ENCODE results near the gene YIF1B.

YIF1B gene

DNA sequence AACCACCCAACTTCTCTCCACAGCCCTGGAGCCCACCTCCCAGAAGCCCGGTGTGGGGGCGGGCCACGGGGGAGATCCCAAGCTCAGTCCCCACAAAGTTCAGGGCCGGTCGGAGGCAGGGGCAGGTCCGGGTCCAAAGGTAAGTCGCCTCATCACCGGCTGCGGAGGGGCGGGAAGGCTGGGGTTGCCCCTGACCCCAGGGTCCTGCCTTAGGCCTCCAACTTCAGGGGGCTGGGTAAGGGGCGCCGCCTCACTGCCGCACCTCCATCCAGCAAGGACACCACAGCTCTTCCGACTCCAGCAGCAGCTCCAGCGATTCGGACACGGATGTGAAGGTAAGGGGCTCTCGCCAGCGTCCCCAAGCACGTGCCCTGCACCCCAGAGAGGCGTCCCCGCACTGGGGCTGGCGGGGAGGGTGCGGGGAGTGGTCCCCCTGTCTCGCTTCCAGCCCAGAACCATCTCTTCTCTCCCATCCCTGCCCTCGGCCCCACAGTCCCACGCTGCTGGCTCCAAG is 11.3 kb downstream of the YIF1B start:
- no peak for DNase-seq

DNA sequence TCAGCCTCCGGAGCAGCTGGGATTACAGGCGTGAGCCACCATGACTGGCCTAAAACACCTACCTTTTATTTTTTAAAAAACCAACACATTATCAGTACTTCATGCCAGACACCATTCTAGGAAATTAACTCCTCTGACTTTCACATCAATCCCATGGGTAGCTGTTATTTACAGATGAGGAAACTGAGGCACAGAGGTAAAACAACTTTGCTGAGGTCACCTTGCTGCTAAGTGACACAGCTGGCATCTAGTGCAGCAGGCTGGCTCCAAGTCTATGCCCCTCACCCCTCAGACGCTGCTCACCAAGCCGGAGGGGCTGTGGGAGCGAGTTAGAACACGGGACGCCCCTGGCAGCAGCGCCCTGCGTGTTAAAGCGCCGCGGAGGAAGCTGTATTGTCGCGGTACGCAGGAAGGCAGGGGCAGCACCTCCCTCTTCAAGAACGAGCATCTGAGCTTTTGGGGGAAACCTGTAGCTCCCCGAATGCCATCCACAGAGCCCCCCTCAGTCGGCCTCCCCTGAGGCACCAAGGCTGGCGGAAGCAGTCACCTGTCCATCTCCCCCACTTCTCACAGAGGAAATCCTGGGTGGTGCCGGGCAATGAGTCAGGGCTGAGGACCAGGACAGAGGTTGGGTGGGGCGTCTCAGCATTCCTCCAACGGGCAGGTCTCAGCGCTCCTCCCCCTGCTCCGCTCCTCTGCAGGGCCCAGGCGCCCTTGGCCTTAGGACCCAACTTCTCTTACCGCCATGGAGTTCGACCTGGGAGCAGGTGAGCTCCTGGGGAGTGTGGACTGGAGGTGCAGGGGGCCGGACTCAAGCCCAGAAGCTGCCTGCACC is 12.0 kb downstream of the YIF1B start, which contains the start of gene C19orf33:
Gene C19orf33 (plus strand): TSS at position 735 of the 835 bp plus-strand sequence. CDS start 11 bp downstream, at position 746.
- DNase-seq: no peak

DNA sequence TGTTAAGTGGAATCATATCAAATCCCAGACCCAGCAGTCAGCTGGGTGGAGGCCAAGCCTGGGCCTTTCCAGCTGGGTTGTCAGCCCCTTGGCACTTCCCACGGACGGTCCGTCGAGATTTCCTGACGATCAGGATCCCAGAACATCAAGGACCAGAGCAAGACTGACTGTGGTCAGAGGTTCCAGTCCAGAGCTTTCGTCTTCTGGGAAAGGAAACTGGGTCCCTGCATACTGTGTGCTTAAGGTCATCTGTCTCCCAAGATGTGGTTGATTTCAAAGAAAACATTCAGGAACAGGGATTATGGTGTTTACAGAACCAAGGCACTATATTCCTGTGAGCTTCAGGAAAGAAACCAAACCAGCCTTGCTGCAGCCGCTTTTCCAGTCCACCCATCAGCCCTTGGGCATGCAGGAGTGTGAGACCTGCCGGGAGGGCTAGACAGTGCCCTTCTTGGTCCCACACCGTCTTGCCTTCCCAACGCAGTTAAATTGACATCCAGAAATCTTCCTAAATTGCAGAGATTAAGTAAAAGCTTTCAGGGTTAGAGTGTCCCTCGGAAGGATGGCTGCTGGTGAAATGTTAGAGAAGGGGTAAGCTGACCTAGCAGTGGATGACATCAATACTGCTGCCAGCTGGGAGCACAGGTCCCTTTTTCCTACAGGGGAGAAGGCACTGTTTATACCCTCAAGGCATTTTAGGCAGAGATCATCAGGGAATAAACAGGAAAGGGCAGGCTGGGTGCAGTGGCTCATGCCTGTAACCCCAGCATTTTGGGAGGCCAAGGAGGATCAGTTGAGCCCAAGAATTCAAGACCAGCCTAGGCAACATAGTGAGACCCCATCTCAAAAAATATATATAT is 16.7 kb downstream of the YIF1B start:
- DNase-seq: no peak

DNA sequence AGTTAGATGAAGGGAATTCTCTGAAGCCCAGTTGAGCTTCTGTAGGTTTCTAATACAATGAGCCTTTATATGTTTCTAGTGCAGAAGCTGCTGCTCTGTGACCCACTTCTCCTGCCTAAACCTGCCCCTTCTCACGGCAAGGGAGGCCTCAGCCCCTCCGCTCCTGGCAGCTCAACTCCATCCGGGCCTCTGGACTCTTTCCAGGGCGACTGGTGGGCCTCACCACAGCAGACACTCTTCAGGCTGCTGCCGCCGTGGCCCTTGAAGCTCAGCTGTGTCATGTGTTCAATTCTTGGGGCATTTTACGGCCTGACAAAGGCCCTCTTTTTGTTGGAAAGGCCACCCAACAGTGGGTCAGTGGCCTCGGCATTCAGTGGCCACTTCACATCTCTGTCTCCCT is 21.7 kb downstream of the YIF1B start:
- DNase-seq: no peak

DNA sequence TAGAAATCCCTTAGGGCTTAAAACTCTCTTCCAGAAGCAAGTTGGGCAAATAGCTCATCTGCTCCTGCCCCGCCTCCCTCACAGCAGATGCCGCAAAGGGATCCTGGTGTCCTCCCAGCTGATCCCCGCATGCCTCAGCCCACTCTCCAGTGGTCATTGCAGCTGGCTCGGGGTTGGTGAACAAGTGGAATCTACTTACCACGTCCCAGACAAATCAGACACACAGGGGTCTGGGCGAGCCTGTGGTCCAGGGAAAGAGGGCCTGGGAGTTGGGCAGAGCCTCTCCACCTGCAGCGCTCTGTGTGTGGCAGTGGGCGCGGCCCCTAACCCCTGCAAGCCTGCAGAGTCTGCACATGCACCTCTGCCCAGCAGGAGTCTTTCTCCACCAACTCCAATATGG is 22.5 kb downstream of the YIF1B start:
- no peak for DNase-seq

DNA sequence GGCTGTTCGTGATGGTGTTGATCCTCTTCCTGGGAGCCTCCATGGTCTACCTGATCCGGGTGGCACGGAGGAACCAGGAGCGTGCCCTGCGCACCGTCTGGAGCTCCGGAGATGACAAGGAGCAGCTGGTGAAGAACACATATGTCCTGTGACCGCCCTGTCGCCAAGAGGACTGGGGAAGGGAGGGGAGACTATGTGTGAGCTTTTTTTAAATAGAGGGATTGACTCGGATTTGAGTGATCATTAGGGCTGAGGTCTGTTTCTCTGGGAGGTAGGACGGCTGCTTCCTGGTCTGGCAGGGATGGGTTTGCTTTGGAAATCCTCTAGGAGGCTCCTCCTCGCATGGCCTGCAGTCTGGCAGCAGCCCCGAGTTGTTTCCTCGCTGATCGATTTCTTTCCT is 23.9 kb downstream of the YIF1B start:
- no peak for DNase-seq

DNA sequence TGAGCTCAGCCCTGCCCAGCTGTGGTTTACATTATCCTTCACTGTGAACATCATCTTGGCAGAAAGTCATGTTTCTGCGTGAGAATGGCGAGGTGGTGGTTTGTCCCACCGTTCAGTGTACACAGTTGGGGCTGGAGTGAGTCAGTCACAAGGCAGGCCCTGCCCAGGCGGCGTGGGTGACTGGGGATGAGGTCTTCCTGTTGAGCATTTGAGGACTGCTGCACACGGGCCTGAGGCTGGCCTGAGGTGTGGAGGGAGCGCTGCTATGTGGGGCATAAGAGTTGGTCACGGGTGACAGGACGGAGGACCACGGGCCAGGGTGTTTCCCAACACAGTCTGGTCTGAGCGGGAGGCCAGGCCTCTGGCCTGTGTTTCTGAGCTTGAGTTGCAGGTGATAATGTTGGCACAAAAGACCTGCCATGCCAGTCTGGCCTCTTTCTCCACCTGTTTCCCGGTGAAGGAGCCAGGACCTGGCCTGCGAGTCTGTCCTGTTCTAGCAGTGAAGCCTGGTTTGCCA is 25.1 kb downstream of the YIF1B start:
- DNase-seq: no peak

DNA sequence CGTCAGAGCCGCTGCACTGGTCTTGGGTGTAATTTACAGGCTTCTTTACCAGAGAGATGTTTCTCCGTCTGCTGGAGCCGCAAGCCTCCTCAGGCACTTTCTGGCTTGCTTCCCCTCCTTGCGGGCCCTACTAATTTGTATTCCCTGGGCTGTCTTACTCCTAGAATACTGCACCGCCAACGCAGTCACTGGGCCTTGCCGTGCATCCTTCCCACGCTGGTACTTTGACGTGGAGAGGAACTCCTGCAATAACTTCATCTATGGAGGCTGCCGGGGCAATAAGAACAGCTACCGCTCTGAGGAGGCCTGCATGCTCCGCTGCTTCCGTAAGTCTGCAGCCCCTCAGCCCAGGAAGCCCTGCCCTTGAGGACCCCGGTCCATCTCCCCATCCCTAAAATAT is 25.8 kb downstream of the YIF1B start:
- DNase-seq: no peak

DNA sequence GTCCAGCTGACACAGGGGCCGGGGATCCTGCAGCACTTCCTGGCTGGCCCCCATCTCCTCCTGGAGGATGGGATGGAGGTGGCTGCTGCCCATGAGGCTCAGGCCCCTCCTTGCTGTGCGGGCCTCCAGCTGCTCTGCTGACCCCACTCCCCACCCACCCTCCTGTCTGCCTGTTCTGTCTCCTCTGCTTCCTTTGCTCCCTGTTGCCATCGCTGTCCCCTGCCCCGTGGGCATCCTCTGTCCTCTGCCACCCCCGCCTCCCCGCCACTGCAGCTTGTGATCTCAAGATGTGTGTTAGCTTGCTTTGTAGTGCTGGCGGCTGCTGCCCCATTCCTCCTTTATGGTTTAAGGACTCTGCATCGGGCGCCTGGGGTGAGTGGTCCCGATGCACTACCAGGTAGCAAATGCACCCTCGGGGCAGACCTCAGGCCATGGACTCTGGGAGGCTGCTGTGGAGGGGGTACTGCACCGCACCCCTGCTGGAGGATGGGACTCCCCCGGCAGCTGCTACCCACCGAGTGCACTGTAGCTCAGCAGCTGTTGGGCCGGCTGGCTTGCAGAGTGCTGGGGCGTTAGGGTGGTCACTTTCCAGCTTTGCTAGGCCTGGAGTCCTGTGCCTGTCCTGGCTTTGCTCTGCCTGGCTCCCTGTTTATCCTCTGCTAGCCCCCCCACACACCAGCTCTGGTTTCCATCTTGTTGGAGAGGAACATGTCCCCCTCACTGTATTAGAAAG is 27.5 kb downstream of the YIF1B start:
- no peak for DNase-seq

DNA sequence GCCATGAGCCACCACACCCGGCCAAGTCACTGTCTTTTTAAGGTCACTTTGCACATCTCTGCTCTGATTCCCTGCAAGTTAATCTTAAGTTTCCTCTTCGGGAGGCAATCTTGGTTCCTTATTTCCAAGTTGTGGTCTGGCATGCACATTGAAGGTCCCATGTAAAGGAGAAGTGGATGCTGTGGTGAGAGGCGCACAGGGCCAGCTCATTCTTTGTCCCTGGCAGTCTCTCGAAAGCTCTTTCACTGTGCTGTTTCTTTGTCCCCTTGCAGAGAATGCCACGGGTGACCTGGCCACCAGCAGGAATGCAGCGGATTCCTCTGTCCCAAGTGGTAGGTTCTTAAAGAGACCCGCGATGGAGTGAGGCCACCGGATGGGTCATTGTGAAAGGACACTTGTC is 28.1 kb downstream of the YIF1B start:
- DNase-seq: no peak

DNA sequence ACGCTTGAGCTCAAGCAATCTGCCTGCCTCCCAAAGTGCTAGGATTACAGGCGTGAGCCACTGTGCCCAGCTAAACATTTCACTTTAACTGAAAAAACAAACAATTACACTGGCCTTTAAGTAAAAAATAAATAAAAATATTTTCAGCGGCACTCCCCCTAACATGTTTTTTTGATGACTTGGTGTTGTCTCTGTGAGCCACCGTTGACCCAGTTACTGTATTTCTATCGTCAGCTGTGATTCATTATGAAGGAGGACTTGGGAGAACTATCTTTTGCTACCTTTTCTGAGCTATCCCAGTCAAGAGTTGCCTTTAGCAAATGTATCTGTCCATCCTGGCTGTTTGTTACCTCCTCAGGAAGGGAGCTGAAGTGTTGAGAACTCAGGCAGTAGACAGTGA is 30.2 kb downstream of the YIF1B start:
- no peak for DNase-seq

DNA sequence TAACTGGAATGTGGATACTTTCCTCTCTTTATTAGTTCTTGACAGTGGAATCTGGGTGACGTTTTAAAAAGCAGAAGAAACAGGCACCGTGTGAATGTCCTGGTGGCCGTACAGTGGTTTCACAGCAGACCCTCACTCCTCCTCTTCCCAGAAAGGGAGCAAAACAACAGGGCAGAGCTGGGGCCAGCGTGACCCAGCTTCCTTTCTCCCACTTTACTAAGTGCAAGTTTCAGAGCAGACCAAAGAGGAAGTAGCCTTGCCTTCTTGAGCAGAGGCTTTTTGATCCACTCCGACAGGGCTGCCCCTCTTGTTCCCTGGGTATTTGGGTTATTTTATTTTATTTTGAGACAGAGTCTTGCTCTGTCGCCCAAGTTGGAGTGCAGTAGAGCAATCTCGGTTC is 31.3 kb downstream of the YIF1B start:
- DNase-seq: no peak

DNA sequence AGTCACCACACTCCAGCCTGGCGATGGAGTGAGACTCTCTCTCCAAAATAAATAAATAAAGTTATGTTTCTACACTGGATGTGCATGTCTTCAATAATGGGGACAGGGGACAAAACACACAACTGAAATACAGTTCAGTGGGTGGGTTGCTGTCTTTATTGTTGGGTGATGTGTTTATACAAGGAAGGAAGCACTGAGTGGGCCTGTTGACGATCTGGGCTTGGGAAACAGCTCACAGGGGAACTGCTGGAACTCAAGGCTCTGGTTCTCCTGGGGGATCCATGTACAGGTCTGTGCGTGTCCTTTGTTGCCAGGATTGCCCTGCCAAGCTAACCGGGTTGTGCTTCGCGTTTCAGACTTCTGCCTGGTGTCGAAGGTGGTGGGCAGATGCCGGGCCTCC is 32.5 kb downstream of the YIF1B start:
- no peak for DNase-seq

DNA sequence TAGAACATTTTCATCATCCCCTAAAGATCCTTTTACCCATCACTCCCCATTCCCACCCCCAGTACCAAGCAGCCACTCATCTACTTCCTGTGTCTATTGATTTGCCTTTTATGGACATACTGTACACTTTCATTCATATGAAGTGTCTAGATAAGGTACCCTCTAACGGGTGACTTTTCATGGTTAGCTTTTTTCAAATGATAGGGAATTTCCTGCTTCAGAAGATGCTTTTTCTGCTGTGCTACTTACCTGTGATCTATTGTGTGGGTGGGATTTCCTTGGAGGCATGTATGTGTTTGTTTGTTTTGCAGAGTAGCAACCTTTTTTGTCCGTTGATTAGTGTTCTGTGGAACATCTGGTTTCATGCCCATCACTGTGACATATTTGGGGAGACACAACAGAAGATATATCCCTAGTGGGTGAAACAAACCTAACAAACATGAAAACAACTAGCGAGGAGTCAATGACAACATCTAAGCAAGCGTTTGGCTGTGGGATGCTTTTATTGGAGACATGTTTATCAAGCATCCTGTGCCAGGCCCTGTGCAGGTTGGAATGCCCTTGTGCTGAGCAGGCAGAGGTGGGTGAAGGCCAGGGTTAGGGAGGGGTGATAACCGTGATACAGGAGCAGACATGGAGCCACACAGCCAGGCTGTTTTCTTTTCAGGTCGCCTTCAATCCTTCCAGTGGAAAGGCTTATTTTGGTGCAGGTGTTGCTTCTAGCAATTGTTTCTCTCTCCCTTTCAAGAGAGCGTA is 33.8 kb downstream of the YIF1B start:
- no peak for DNase-seq

DNA sequence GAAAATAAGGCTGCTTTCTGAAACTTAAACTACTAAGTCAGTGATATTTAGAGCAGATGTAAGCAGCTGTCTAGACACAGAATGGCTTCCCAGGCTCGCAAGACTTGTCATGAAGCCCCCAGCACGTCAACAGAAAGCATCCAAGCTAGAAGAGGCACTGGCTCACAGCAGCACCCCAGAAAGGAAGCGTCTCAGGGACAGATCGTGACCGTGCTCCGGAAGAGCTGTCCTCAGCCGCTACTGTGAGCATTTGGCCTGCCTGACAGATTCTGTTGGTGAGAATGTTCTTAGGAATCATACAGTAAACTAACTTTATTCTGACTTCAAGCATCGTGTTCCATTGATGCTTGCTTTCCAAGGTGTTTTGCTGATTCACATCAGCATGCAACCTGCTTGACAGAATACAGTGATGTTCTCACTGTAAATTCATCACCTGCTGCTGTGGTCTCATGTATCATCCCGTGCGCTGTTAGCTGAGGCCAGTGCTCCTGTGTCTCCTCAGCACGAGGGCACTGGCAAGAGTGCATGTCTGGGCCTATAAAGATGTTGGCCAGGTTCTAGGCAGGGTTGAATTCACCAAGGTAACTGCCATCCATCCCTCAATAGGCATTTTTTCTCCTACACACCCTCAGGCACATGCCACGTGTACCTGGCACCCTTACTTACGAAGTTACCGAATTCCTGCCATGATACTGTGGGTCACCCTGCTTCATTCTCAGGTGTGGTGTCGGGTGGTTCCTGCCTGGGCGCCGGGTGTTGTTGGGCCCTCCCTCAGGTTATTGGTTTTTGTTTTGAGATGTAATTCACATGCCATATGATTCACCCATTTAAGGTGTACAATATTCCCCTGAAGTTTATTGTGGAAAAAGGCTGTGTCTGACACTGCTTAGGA is 35.5 kb downstream of the YIF1B start:
- DNase-seq: no peak

DNA sequence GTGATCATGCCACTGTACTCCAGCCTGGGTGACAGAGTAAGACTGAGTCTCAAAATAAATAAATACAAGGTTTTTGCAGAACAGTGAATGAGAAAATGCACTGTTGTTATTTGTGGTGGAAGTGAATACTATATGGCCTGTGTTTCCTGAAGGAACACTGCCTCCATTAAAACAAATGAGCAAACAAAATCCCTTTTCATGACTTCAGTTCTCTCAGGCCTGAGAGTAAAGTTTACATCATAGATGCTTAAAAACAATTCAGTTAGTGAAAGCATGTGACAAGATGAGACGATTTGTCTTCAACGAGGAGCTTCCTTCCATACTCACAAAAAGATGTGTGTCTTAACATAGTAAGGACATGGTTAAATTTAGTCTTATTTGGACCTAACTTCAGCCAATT is 37.0 kb downstream of the YIF1B start:
- no peak for DNase-seq

DNA sequence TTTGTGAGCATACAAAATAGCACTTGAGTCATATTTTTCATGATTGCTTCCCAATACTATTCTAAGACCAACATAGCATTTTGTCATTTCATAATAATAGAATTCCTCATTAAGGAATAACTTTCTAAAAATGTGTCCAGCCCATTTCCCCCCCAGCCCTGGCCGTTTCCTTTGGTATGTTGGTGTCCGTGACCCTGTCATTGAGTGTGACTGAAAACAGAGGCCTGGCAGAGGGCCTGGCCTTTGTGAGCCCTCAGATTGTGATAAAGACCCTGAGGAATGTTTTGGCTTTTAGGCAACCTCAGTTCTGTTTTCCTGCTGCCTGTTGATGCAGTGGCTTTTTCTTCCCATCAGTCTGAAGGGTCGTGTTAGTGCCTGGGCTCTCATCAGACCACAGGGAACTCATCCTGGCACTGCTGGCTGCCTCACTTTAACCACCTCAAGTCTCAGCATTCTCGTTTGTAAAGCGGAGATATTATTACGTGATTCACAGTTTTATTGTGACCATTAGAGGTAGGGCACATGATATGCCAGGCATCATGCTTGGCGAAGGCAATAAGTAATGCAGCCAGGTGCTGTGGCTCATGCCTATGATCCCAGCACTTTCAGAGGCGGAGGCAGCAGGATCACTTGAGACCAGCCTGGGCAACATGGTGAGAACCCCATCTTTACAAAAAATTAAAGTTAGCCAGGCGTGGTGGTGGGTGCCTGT is 37.6 kb downstream of the YIF1B start:
- DNase-seq: no peak

DNA sequence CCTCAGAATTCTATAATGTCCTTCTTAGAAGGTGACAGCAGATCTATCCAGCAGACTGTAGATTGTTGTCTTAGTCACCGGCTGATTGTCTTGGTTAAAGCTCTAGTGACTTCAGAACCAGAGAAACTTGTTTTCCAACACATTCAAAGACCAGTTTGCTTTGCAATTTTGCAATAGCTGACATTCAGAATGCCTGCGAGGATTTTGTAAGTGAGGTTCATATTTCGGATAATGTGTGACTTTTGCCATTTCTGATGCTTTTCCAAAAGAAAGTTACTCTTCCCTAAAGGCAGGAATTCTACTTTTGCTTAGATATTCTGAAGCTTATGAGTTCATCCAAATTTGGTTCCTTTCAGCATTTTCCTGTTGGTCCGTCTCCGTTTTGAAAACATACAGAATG is 38.2 kb downstream of the YIF1B start:
- DNase-seq: no peak

DNA sequence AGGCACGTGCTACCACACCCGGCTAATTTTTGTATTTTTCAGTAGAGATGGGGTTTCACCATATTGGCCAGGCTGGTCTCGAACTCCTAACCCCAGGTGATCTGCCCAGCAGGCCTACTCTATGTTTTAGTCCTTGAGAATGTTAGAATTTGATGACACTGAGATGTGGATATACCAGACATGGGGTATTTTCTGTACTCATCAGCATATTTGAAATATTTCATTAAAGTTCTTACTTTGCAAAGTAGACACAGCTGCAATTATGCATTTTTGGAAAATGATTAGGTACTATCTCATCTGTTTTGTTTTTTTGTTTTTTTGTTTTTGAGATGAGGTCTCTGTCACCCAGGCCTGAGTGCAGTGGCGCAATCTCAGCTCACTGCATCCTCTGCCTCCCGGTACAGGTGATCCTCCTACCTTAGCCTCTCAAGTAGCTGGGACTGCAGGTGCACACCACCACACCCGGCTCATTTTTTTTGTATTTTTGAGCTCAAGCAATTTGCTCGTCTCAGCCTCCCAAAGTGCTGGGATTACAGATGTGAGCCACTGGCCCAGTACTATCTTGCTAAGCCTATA is 38.7 kb downstream of the YIF1B start:
- no peak for DNase-seq

DNA sequence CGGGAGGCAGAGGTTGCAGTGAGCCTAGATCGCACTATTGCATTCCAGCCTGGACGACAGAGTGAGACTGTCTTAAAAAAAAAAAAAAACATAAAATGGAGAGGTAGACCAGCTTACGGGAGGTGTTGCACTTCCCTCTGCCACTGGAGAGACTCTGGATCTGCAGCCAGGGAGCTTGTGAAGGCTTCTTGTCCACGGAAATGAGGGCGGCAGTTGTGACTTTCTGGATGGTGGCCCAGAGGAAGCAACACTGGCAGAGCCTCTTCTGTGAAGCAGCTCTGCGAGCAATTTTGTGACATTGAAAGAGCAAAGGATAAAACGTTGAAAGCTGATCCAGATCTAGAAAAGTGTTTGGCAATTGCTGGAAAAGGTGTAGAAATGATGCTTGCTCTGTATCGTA is 41.0 kb downstream of the YIF1B start:
- no peak for DNase-seq
